Measurements from ENCODE around the gene CTSC. TPM values are rescaled to one million over a fixed set of nuclear protein-coding genes. Genes with fewer than 3 reads are reported as not detected.

Gene CTSC
- total RNA-seq, 1 experiment from 2014 or later: 80.2 TPM

- in situ Hi-C loops (cut with HindIII; ENCODE audit: low pct_unique_long_range_greater_than_20kb, low sequenced_read_pairs): no loop called here
- no peaks in the 10 kb centered on the region for H3K36me3 ChIP-seq (ENCODE audit: control insufficient read depth, insufficient read depth, low read length)
- no peak overlapping the region for H3K4me3 ChIP-seq (ENCODE audit: low read depth in 2 of 2, low read length in 2 of 2)
- TF ChIP-seq SIN3A (IDR thresholded peaks at IDR 0.05; ENCODE audit: borderline replicate concordance, insufficient read depth, low read depth, low read length) (no peak), TCF7L2 (IDR thresholded peaks at IDR 0.05; ENCODE audit: low read depth, low read length) (no peak), POLR2AphosphoS5 (IDR thresholded peaks at IDR 0.05; ENCODE audit: low read depth, low read length) (no peak), CTCF (IDR thresholded peaks at IDR 0.05) (no peak)
- TF ChIP-seq, protein P1, sequence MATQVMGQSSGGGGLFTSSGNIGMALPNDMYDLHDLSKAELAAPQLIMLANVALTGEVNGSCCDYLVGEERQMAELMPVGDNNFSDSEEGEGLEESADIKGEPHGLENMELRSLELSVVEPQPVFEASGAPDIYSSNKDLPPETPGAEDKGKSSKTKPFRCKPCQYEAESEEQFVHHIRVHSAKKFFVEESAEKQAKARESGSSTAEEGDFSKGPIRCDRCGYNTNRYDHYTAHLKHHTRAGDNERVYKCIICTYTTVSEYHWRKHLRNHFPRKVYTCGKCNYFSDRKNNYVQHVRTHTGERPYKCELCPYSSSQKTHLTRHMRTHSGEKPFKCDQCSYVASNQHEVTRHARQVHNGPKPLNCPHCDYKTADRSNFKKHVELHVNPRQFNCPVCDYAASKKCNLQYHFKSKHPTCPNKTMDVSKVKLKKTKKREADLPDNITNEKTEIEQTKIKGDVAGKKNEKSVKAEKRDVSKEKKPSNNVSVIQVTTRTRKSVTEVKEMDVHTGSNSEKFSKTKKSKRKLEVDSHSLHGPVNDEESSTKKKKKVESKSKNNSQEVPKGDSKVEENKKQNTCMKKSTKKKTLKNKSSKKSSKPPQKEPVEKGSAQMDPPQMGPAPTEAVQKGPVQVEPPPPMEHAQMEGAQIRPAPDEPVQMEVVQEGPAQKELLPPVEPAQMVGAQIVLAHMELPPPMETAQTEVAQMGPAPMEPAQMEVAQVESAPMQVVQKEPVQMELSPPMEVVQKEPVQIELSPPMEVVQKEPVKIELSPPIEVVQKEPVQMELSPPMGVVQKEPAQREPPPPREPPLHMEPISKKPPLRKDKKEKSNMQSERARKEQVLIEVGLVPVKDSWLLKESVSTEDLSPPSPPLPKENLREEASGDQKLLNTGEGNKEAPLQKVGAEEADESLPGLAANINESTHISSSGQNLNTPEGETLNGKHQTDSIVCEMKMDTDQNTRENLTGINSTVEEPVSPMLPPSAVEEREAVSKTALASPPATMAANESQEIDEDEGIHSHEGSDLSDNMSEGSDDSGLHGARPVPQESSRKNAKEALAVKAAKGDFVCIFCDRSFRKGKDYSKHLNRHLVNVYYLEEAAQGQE (IDR thresholded peaks at IDR 0.05; ENCODE audit: insufficient read depth in 1 of 2, low read depth in 2 of 2, low read length in 1 of 2): no peak
- intact Hi-C loops (cut with micrococcal nuclease; ENCODE audit: unreplicated experiment): no loop called here
- H3K9me3 ChIP-seq (ENCODE audit: control insufficient read depth, insufficient read depth, low read depth, low read length): no peaks in the 10 kb centered on the region
- H3K27me3 ChIP-seq (ENCODE audit: control insufficient read depth, insufficient read depth, low read length): no peaks in the 10 kb centered on the region
- ATAC-seq (no peak), DNase-seq (ENCODE audit: low read depth, low spot score) (no peak)
- ChIA-PET CTCF (no interaction called here), POLR2A (no interaction called here)
- BruUV-seq (replicated peaks): TSS peak; percentile 63
- no peaks in the 10 kb centered on the region for H3K4me1 ChIP-seq (ENCODE audit: control insufficient read depth, insufficient read depth, low read length)
- H3K27ac ChIP-seq (ENCODE audit: low read length): no peak overlapping the region
Measured at GRCh38 chr11:88293931-88294330, 43.6 kb downstream of the CTSC start.

DNA sequence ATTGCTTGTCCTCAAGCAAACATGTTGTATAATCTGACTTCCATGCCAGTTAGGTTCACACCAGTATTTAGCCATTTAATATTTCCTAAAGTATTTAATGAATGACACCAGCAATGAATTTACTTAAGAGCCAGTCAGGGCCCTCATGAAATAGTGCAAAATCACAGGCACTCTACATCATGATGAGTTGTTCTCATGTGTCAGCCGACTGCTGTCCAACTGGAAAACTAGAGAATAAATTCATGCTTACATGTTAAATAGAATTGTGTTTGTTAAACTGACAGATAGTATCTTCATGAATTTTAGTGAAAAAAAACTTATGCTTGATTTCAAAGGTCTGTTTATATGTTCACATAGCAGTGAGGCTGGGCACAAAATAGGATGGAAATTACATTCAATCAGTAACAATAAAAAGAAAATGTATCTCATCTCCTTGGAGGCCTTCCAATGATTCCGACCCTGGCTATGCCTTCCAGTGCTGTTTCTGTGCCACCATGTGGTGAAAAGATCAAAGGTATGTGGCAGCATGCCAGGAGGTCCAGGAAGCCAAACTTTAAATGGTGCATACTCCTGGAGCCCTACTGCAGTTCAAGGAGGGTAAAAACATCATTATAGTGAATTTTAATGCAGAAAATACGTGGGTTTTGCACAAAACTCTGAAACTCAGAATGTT is 45.2 kb downstream of the CTSC start:
- Histone ChIP-seq H3K9me3 (ENCODE audit: control insufficient read depth, insufficient read depth, low read depth, low read length) (no peaks in the 10 kb centered on the region), H3K4me3 (ENCODE audit: low read depth in 2 of 2, low read length in 2 of 2) (no peak overlapping the region), H3K4me1 (ENCODE audit: control insufficient read depth, insufficient read depth, low read length) (no peaks in the 10 kb centered on the region), H3K36me3 (ENCODE audit: control insufficient read depth, insufficient read depth, low read length) (no peaks in the 10 kb centered on the region), H3K27me3 (ENCODE audit: control insufficient read depth, insufficient read depth, low read length) (no peaks in the 10 kb centered on the region), H3K27ac (ENCODE audit: low read length) (no peak overlapping the region)
- intact Hi-C loops (cut with micrococcal nuclease; ENCODE audit: unreplicated experiment) (no loop called here), in situ Hi-C loops (cut with HindIII; ENCODE audit: low pct_unique_long_range_greater_than_20kb, low sequenced_read_pairs) (no loop called here)
- TF ChIP-seq POLR2AphosphoS5 (IDR thresholded peaks at IDR 0.05; ENCODE audit: low read depth, low read length) (no peak), TCF7L2 (IDR thresholded peaks at IDR 0.05; ENCODE audit: low read depth, low read length) (no peak), CTCF (IDR thresholded peaks at IDR 0.05) (no peak)
- TF ChIP-seq, protein P1 (IDR thresholded peaks at IDR 0.05; ENCODE audit: insufficient read depth in 1 of 2, low read depth in 2 of 2, low read length in 1 of 2): no peak
- DNase-seq (ENCODE audit: low read depth, low spot score): no peak
- ATAC-seq: no peak
- ChIA-PET POLR2A (no interaction called here), CTCF (no interaction called here)
- no TSS peak for BruUV-seq (replicated peaks)
